Gastrocnemius medialis (tissue), 4 donors: ENCODE results near the gene UBN2. TPM values are rescaled to one million over a fixed set of nuclear protein-coding genes. Genes with fewer than 3 reads are reported as not detected.
A peak's percentile ranks its signal among the peaks of the same experiment; 100 is the strongest.
"Not testable (repeated sequence)": the region's sequence is repeated elsewhere in the genome, so short reads cannot be mapped to it uniquely, and the experiment has no call there.

Experiments
- ATAC-seq, 2 donors: fragments of 150-250 bp; one replicate each; pipeline ENCODE4 v1.9.1; 2016
- DNase-seq, 2 donors: peaks; one replicate each; pipeline ENCODE4 v3.0.0-alpha.2; 2019
- H3K27ac ChIP-seq, 4 donors: fragments of 200-600 bp; sonication (generic); 1 replicate in 1 of 4; 2 replicates in 3 of 4; pipeline ENCODE4 v1.5.1; 2016 to 2018; ENCODE audit warnings: mild to moderate bottlenecking in 2 of 4, moderate library complexity in 1 of 4
- H3K27me3 ChIP-seq, 3 donors: fragments of 200-600 bp; sonication (generic) in 2 of 3; 1 replicate in 1 of 3; 2 replicates in 2 of 3; pipeline versions ENCODE4 v1.5.1 to v1.6.0; 2016 to 2019; ENCODE audit warnings: mild to moderate bottlenecking in 1 of 3, moderate library complexity in 1 of 3
- H3K36me3 ChIP-seq, 2 donors: fragments of 200-600 bp; sonication (generic) in 1 of 2; one replicate each; pipeline ENCODE4 v1.5.1; 2017 to 2018
- H3K4me1 ChIP-seq, 2 donors: fragments of 200-600 bp; sonication (generic) in 1 of 2; one replicate each; pipeline ENCODE4 v1.5.1; 2016 to 2017; ENCODE audit warnings: mild to moderate bottlenecking in 2 of 2
- H3K4me3 ChIP-seq, 4 donors: fragments of 200-600 bp; sonication (generic) in 3 of 4; 1 replicate in 1 of 4; 2 replicates in 3 of 4; pipeline ENCODE4 v1.5.1; 2016 to 2019; ENCODE audit warnings: mild to moderate bottlenecking in 2 of 4
- H3K9me3 ChIP-seq, 3 donors: fragments of 200-600 bp; sonication (generic) in 2 of 3; 1 replicate in 1 of 3; 2 replicates in 2 of 3; pipeline ENCODE4 v1.5.1; 2016 to 2019
- CTCF ChIP-seq, 5 experiments: fragments of 450-650 bp in 3 of 5; fragments of 200-600 bp in 2 of 5; sonication (generic) in 2 of 5; IDR thresholded peaks in 4 of 5; conservative IDR thresholded peaks in 1 of 5; 1 replicate in 4 of 5; 2 replicates in 1 of 5; pipeline ENCODE4 v1.5.1; 2016 to 2019; ENCODE audit warnings: antibody characterized with exemption in 5 of 5, mild to moderate bottlenecking in 3 of 5, moderate library complexity in 3 of 5
- POLR2A ChIP-seq, 2 donors: fragments of 450-650 bp; IDR thresholded peaks; one replicate each; pipeline ENCODE4 v1.6.1; 2017; ENCODE audit warnings: antibody characterized with exemption in 2 of 2, mild to moderate bottlenecking in 2 of 2, moderate library complexity in 2 of 2
- in situ Hi-C, 4 donors: fragments of 200-750 bp; cut with MboI; loops; one replicate each; pipeline versions ENCODE4 v1.15.0 to v1.8.0; 2017; ENCODE audit warnings: low sequenced_read_pairs in 4 of 4
- intact Hi-C: fragments of 100-400 bp; cut with DNase I; formaldehyde crosslinking; loops from one replicate; pipeline ENCODE4 v1.15.1; 2023; ENCODE audit warnings: low total_unique reads
- total RNA-seq, 4 donors: library from RNA; depleted of rRNA; stranded (reverse); fragments of >200 nt; gene quantifications; one replicate each; pipeline versions ENCODE4 v1.1.0 to v1.2.3, GENCODE V29; 2016

The UBN2 gene
- total RNA-seq, 4 donors from 2014 or later: 12.0 to 24.8 (median 17.2) TPM

GRCh38 chr7:139332697-139333359 is 101.8 kb downstream of the UBN2 start:
- H3K4me3 ChIP-seq: no peak overlapping the region
- no peak overlapping the region for H3K27ac ChIP-seq
- TF ChIP-seq CTCF (IDR thresholded peaks at IDR 0.05 in 4 of 5, conservative IDR thresholded peaks at IDR 0.05 in 1 of 5): no peak
- H3K4me1 ChIP-seq: no peaks in the 10 kb centered on the region
- in situ Hi-C loops: loop anchor here in 1 of 4 donors (25.0 kb wide), 1 partner anchor 221 kb away; the partner anchor contains the start of gene ZC3HAV1
- no peaks in the 10 kb centered on the region for H3K9me3 ChIP-seq
- no peaks in the 10 kb centered on the region for H3K27me3 ChIP-seq
- H3K36me3 ChIP-seq: no peaks in the 10 kb centered on the region
- intact Hi-C loops: no loop called here
- ATAC-seq: no peak
- DNase-seq: no peak

- H3K36me3 ChIP-seq, H3K9me3 ChIP-seq, H3K4me1 ChIP-seq, ATAC-seq, DNase-seq, H3K4me3 ChIP-seq, intact Hi-C loops, H3K27me3 ChIP-seq, H3K27ac ChIP-seq: not testable (repeated sequence)
- in situ Hi-C loops: loop anchor here in 1 of 4 donors (25.0 kb wide), 1 partner anchor 221 kb away; the partner anchor contains the start of gene ZC3HAV1
Measured at GRCh38 chr7:139333443-139333842, 102.4 kb downstream of the UBN2 start.

- DNase-seq (no peak), ATAC-seq (no peak)
- H3K4me1 ChIP-seq: no peaks in the 10 kb centered on the region
- no peak overlapping the region for H3K27ac ChIP-seq
- no peaks in the 10 kb centered on the region for H3K36me3 ChIP-seq
- H3K4me3 ChIP-seq: no peak overlapping the region
- in situ Hi-C loops (loop anchor here in 1 of 4 donors (25.0 kb wide), 1 partner anchor 222 kb away; the partner anchor contains the start of gene ZC3HAV1), intact Hi-C loops (no loop called here)
- no peaks in the 10 kb centered on the region for H3K27me3 ChIP-seq
- no peaks in the 10 kb centered on the region for H3K9me3 ChIP-seq
- TF ChIP-seq POLR2A (IDR thresholded peaks at IDR 0.05): no peak
- TF ChIP-seq CTCF (IDR thresholded peaks at IDR 0.05 in 4 of 5, conservative IDR thresholded peaks at IDR 0.05 in 1 of 5): no peak
Measured at GRCh38 chr7:139334399-139335150, 103.5 kb downstream of the UBN2 start.

GRCh38 chr7:139339025-139339424 is 108.0 kb downstream of the UBN2 start:
- no peak for TF ChIP-seq CTCF (IDR thresholded peaks at IDR 0.05 in 4 of 5, conservative IDR thresholded peaks at IDR 0.05 in 1 of 5)
- TF ChIP-seq POLR2A (IDR thresholded peaks at IDR 0.05): no peak
- ATAC-seq (no peak), DNase-seq (no peak)
- in situ Hi-C loops: loop anchor here in 1 of 4 donors (25.0 kb wide), 1 partner anchor 227 kb away; the partner anchor contains the start of gene ZC3HAV1
- Histone ChIP-seq H3K36me3 (no peaks in the 10 kb centered on the region), H3K27ac (peak overlapping the region in 1 of 4 donors; percentile 100), H3K4me3 (peak overlapping the region in 1 of 4 donors; percentile 77), H3K27me3 (no peaks in the 10 kb centered on the region), H3K9me3 (no peaks in the 10 kb centered on the region), H3K4me1 (peaks cover 11 to 16% of the 10 kb centered on the region in 2 donors)
- intact Hi-C loops: no loop called here

GRCh38 chr7:139339698-139340036 is 108.6 kb downstream of the UBN2 start:
- H3K9me3 ChIP-seq: no peaks in the 10 kb centered on the region
- H3K27me3 ChIP-seq: no peaks in the 10 kb centered on the region
- intact Hi-C loops (loop anchor here (1.0 to 5.0 kb wide), 3 partner anchors 20 to 207 kb away; partner anchors contain the start of gene LUC7L2), in situ Hi-C loops (loop anchor here in 1 of 4 donors (25.0 kb wide), 1 partner anchor 227 kb away; the partner anchor contains the start of gene ZC3HAV1)
- ATAC-seq (no peak), DNase-seq (no peak)
- H3K27ac ChIP-seq: peak overlapping the region; percentile 97 to 100 (median 100)
- H3K4me3 ChIP-seq: peak overlapping the region; percentile 77 to 96 (median 86)
- no peaks in the 10 kb centered on the region for H3K36me3 ChIP-seq
- no peak for TF ChIP-seq CTCF (IDR thresholded peaks at IDR 0.05 in 4 of 5, conservative IDR thresholded peaks at IDR 0.05 in 1 of 5)
- no peak for TF ChIP-seq POLR2A (IDR thresholded peaks at IDR 0.05)
- H3K4me1 ChIP-seq: peaks cover 11 to 16% of the 10 kb centered on the region in 2 donors
